Psoas muscle (tissue), 8 donors: ENCODE results near the gene PARVA. TPM values are rescaled to one million over a fixed set of nuclear protein-coding genes. Genes with fewer than 3 reads are reported as not detected.

ENCODE experiments used
- ATAC-seq, 4 donors: fragments of 200-7000 bp; cut with Tn5 transposase; one replicate each; pipeline ENCODE4 v1.9.1; 2020; ENCODE audit warnings: moderate library complexity in 3 of 4, mild to moderate bottlenecking in 2 of 4
- DNase-seq, 2 donors: peaks; one replicate each; pipeline ENCODE4 v3.0.0-alpha.2; 2020
- H3K27ac ChIP-seq: fragments of 200-600 bp; one replicate; pipeline ENCODE4 v1.8.0; 2022
- H3K27me3 ChIP-seq, 3 donors: fragments of 200-600 bp in 1 of 3; one replicate each; pipeline versions ENCODE4 v1.6.1 to v1.8.0; 2013 to 2022; ENCODE audit warnings: low read length in 2 of 3, mild to moderate bottlenecking in 2 of 3, moderate library complexity in 1 of 3; ENCODE audit not compliant: insufficient read depth in 3 of 3
- H3K36me3 ChIP-seq, 2 donors: fragments of 200-600 bp in 1 of 2; one replicate each; pipeline versions ENCODE4 v1.6.1 to v1.8.0; 2013 to 2022; ENCODE audit warnings: low read depth in 1 of 2, mild to moderate bottlenecking in 1 of 2, moderate library complexity in 1 of 2; ENCODE audit not compliant: insufficient read depth in 1 of 2
- H3K4me1 ChIP-seq: fragments of 200-600 bp; one replicate; pipeline ENCODE4 v1.8.0; 2022
- H3K4me3 ChIP-seq: fragments of 200-600 bp; one replicate; pipeline ENCODE4 v1.8.0; 2022; ENCODE audit warnings: mild to moderate bottlenecking
- H3K9me3 ChIP-seq: fragments of 200-600 bp; one replicate; pipeline ENCODE4 v1.8.0; 2022
- CTCF ChIP-seq: fragments of 200-600 bp; IDR thresholded peaks from one replicate; pipeline ENCODE4 v1.8.0; 2022; ENCODE audit warnings: antibody characterized with exemption
- WGBS, 3 donors: extraction: QIAGEN DNeasy Blood & Tissue Kit; methylation state at CpG; one replicate each; pipeline versions ENCODE4 v1.1.6 to v1.1.7; 2013; 5-methylcytosine and 5-hydroxymethylcytosine counted together
- intact Hi-C, 2 donors: fragments of 100-400 bp; cut with DNase I; formaldehyde crosslinking; loops; one replicate each; pipeline versions ENCODE4 v1.11.0 to v1.14.2; 2022
- polyA plus RNA-seq, 3 donors: library from polyadenylated mRNA; stranded (reverse); fragments of 200-250 nt; gene quantifications; one replicate each; pipeline ENCODE4 v1.2.3, GENCODE V29; 2013
- total RNA-seq, 4 donors: library from RNA; stranded (reverse); fragmentation: NEBNext Ultra II Directional in 2 of 4; extraction: Animal tissue kit (Norgen Biotek cat#: 25700) in 2 of 4; gene quantifications; one replicate each; pipeline versions ENCODE4 v1.2.1 to v1.2.4, GENCODE V29; 2021 to 2023
- donor health status: healthy with polysubstance abuse.
- donor health status: DM: no; HTN: no; CAD: no; lungs with moderate emphysema.
- donor health status: Bipolar disorder and iron deficiency.
- donor health status: healthy.
- donor health status: DM: yes; HTN: yes; CAD: no.
- donor health status: DM: no; HTN: no; CAD: no.
- donor health status: DM: no; HTN: no; CAD: no.
- donor health status: DM: yes; HTN: yes; CAD: no.

Gene PARVA
- total and polyA plus RNA-seq, 7 donors = 4.4 to 22.7 (median 8.5) TPM

- intact Hi-C loops = no loop called here
These were observed 72.8 kb downstream of the PARVA start for GRCh38 chr11:12449961-12450715.

GRCh38 chr11:12451179-12451814 is 73.9 kb downstream of the PARVA start:
- ATAC-seq (no peak), DNase-seq (no peak)
- Histone ChIP-seq H3K4me1 (no peaks in the 10 kb centered on the region), H3K4me3 (no peak overlapping the region), H3K36me3 (no peaks in the 10 kb centered on the region), H3K9me3 (no peaks in the 10 kb centered on the region), H3K27me3 (no peaks in the 10 kb centered on the region), H3K27ac (no peak overlapping the region)
- TF ChIP-seq CTCF = no peak
- 94 to 95% (median 95%) methylated on average over 2 of the region's 2 CpGs for WGBS, 3 donors
- intact Hi-C loops = no loop called here

More at GRCh38 chr11:12449961-12450715, 72.8 kb downstream of the PARVA start:
- no peak for TF ChIP-seq CTCF
- Histone ChIP-seq H3K4me3 (no peak overlapping the region), H3K27ac (no peak overlapping the region), H3K9me3 (no peaks in the 10 kb centered on the region), H3K27me3 (no peaks in the 10 kb centered on the region), H3K4me1 (no peaks in the 10 kb centered on the region), H3K36me3 (no peaks in the 10 kb centered on the region)
- DNase-seq (no peak), ATAC-seq (no peak)
- 86 to 91% (median 90%) methylated on average over 3 of the region's 3 CpGs for WGBS, 3 donors

- Histone ChIP-seq H3K4me1 (no peaks in the 10 kb centered on the region), H3K9me3 (no peaks in the 10 kb centered on the region), H3K27ac (no peak overlapping the region), H3K4me3 (no peak overlapping the region), H3K36me3 (no peaks in the 10 kb centered on the region), H3K27me3 (no peaks in the 10 kb centered on the region)
- intact Hi-C loops = no loop called here
- DNase-seq (no peak), ATAC-seq (no peak)
- TF ChIP-seq CTCF = no peak
- WGBS, 3 donors = 93 to 100% (median 97%) methylated on average over 2 of the region's 2 CpGs
These were observed 75.9 kb downstream of the PARVA start for GRCh38 chr11:12453243-12453642.

GRCh38 chr11:12454782-12455181 is 77.4 kb downstream of the PARVA start:
- Histone ChIP-seq H3K27ac (no peak overlapping the region), H3K36me3 (no peaks in the 10 kb centered on the region), H3K9me3 (no peaks in the 10 kb centered on the region), H3K4me1 (no peaks in the 10 kb centered on the region), H3K27me3 (no peaks in the 10 kb centered on the region), H3K4me3 (no peak overlapping the region)
- intact Hi-C loops = no loop called here
- no peak for DNase-seq
- no peak for TF ChIP-seq CTCF
- ATAC-seq = no peak
